HuH-7 (cell line): ENCODE results near the gene MUS81.

Experiments used
- DNase-seq: peaks from one replicate; pipeline ENCODE4 v3.0.0; 2011; ENCODE audit warnings: low spot score

The MUS81 gene

DNA sequence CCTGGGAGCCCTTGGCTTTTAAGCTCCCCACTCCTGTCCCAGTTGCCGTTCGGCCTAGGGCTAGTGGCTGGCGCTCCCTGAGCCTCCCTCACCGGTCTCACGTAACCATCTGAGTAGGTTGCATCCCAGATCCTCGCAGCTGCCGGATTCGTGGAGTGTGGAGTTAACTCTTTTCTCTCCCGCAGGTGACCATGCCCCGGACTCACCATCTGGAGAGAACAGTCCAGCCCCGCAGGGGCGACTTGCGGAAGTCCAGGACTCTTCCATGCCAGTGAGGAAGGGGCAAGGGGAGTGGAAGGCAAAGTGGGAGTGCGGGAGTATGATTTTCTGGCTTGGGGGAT, 902 bp downstream of the MUS81 start:
- DNase-seq: no peak

DNA sequence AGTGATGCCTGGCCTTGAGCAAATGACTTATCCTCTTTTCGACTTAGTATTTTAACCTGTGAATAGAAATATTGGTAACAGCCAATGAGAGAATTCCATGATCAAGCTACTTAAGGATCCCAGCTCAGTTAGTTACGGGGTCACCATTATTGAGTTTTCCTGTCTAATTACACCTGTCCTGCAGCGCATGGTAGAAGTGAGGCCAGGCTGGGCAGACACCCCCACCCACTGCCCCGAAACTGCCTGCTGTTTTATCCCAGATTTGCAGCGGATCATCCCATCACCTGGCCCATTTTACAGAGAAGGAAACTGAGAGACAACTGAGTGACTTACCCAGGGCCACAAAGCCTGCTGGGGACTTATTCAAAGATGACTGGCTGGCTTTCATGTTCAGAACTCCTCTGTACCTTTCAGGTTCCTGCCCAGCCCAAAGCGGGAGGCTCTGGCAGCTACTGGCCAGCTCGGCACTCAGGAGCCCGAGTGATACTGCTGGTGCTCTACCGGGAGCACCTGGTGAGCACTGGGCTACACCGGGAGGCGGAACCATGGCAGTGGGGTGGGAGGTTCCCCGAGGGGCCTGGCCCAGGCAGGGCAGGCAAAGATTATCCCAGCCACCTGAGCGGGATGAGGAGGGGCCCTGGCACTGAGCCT, 1.4 kb downstream of the MUS81 start:
- DNase-seq: no peak

DNA sequence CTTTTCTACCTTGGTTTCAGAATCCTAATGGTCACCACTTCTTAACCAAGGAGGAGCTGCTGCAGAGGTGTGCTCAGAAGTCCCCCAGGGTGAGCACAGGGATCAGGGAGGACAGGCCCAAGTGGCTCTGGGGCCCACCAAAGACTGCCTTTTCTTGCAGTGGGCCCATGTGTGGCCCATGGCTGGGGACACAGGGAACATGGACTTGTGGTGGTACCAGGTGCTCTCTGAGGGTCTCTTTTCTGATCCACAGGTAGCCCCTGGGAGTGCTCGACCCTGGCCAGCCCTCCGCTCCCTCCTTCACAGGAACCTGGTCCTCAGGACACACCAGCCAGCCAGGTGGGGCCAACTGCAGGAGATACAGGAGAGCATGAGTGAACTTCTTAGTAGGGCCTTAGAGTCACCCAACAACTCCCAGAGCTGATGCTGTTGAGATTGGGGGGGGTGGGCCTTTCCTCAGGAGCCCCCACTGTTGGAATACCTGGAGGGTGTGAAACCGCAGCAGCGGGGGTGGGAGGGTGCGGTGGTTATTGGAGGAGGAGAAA, 2.0 kb downstream of the MUS81 start:
- no peak for DNase-seq

DNA sequence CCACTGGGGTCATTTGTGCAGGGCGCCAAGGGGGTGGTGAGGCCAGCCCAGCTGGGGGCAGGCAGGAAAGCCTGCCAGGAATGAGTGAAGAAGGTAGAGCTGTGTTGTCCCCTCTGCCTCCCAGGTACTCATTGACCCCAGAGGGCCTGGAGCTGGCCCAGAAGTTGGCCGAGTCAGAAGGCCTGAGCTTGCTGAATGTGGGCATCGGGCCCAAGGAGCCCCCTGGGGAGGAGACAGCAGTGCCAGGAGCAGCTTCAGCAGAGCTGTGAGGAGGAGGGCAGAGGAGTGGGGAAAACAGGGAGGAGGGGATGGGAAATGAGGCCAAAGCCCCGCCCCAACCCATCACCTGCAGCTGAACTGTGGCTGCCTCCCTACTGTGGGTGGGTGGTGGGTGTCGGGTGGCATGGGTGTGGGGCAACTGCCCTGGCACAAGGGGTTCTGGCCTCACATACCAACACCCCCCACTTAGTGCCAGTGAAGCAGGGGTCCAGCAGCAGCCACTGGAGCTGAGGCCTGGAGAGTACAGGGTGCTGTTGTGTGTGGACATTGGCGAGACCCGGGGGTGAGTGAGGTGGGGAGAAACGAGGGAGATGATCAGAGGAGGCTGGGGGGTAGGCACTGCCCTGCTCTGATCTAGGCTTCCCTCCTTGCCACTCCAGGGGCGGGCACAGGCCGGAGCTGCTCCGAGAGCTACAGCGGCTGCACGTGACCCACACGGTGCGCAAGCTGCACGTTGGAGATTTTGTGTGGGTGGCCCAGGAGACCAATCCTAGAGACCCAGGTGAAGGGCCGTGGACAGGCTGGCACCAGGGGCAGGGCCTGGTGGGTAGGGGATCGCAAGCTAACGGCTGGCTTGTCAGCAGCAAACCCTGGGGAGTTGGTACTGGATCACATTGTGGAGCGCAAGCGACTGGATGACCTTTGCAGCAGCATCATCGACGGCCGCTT, 3.0 kb downstream of the MUS81 start:
- DNase-seq: no peak

DNA sequence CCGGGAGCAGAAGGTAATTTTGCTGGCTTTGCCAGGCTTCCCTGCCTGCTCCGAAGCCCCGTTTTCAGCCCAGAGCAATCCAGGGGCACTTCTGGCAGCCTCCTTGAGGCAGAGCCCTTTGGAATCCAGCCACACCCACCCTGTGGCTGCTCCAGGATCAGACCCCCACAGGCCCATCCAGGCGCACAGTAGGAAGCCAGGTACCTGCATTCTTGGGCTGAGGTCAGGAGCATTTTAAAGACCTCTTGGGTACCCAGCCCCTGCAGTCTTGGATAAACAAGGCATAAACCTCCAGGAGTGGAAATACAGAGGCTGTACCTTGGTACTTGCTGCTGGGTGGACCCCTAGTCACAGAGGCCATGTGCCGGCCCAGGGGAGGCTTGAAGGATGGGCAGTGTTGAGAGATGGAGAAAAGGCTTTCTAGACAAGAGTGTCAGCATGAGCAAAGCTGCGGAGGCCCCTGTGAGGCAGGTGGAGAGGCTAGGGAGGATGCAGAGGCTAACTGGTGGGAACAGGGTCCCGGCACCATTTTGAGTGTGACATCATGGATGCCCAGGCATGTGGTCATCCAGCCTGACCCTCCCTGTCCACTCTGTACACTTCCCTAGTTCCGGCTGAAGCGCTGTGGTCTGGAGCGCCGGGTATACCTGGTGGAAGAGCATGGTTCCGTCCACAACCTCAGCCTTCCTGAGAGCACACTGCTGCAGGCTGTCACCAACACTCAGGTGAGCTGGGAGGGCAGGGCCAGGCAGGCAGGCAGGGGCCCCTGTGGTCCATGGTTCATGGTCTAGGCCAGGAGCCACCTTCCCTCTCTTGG, 3.9 kb downstream of the MUS81 start:
- no peak for DNase-seq

DNA sequence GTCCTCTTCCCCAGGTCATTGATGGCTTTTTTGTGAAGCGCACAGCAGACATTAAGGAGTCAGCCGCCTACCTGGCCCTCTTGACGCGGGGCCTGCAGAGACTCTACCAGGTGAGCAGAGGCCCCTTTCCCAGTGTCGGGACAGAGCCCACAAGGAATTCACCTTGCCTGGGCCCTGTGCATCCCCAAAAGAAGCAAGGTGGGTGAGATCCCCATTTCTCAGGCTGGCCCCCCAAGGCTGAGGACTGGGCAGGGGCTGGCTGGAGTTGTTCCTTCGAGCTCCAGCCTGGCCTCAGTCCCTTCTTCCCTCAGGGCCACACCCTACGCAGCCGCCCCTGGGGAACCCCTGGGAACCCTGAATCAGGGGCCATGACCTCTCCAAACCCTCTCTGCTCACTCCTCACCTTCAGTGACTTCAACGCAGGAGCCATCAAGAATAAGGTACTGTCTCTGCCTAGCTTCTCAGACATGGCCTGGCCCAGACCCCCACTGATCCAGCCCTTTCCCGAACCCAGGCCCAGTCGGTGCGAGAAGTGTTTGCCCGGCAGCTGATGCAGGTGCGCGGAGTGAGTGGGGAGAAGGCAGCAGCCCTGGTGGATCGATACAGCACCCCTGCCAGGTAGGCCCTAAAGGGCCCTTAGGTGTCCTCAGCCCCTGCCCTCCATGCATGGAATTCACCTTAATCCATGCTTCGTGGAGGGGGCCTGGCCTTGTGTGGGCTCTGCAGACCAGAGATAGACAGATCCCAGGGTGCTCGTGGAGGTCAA, 4.7 kb downstream of the MUS81 start:
- no peak for DNase-seq

DNA sequence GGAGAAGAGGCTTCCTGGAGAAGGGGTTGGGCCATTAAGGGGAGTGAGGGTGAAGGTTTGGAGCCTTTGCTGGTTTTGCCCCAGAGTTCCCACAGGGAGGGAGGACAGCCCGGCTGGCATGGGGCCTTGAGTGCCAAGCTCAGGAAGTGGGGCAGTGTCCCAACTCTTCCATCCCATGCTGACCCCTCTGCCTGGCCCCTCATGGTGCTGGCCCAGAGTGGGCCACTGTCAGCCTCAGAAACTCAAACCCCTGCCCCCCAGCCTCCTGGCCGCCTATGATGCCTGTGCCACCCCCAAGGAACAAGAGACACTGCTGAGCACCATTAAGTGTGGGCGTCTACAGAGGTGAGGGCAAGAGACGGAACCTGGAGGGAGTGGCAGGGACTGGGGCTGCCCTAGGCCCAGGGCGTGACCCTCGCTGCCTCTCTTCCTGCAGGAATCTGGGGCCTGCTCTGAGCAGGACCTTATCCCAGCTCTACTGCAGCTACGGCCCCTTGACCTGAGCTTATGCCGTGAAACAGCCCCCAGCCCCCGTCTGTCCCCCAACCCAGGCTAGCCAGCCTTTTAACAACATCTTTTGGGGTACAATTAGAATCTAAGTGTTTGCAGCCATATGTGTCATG, 5.4 kb downstream of the MUS81 start:
- DNase-seq: no peak

DNA sequence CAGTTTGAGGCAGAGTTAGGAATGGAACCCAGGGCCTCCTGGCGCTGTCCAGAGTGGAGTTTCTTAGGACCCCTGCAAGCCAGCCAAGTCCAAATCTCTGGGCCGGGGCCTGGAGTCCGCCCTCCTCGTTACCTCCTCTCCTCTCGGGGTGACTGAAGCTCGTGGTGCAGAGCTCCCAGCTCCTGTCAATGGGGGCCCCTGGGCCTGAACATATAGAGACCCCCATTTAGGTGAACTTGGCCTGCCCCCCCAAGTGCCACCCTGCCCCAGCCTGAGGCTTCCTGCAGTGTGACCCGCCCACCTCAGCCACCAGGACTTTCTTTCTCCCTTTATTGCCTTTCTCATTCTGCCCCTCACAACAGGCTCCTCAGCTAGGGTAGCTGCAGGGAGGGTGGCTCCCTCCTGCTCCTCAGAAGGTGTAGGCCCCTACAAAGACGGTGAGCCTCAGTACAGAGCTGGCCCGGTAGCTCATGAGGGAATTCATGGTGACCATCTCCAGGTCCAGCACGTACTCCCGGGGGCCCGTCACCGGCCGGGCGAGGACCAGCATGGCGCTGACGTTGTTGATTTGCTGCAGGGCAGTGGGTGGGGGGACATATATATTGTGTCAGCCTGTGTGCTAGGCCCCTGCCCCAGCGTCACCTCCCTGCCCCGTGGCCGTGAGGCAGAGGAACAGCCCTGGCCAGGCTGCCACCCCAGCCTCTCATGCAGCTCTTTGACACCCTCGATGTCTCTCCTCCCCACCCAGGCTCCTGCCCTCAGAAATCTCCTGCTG, 6.5 kb downstream of the MUS81 start:
- DNase-seq: no peak

DNA sequence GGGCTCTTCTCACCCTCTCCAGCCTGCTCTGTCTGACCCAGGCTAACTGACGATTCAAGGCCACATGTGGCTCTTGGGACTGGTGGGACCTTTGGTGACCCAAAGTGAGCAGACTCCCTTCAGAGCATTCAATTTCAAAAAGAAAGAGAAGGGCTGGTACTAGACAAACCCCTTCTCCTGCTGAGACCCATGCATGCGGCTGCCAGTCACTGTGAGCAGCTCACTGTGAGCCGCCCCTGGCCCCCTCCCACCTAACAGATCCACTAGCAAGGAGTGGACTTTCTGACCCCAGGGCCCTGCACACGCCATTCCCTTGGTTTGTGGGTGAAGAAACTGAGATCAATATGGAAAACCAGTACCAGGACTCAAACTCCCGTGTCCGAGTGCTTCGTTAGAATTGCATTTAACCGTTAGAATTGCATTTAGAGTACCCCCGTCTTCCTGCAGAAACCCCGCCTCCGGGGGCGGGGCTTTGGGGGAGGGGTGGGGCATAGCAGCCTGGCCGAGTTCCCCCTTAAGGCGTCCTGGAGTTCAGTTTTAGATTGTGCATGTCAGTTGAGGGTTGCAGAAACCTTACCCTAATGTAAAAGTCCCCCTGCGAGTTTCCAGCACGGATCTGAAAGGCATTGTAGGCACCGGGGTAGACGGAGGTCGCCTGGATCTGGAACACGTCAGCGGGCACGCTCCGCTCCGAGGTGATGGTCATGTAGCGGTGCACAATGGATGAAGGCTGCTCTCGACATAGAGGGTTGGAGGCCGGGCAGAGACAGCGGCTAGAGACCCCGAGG, 7.2 kb downstream of the MUS81 start:
- DNase-seq: no peak

DNA sequence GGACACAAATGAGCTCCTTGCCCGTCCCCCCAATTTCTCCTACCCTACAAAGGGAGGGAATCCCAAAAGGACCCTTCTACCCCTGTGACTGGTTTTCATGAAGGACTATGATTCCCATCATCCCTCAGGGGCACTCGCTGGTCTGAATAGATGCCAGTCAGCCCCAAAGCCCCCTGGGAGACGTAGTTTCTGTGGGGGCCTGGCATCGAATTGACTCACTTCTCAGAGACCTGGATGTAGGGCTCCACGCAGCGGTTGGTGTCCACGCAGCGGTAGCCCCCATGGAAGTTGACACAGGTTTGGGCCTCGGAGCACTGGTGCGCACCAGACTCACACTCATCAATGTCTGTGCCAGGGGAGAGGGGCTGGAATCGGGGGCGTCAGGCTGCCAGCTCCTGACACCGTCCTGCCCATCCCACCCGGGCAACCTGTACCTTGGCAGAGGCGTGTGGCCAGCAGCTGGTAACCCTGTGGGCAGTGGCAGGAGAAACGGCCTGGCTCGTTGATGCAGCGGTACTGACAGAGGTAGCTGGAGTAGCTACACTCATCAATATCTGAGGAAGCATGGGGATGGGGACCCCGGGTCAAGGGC, 7.9 kb downstream of the MUS81 start:
- no peak for DNase-seq

DNA sequence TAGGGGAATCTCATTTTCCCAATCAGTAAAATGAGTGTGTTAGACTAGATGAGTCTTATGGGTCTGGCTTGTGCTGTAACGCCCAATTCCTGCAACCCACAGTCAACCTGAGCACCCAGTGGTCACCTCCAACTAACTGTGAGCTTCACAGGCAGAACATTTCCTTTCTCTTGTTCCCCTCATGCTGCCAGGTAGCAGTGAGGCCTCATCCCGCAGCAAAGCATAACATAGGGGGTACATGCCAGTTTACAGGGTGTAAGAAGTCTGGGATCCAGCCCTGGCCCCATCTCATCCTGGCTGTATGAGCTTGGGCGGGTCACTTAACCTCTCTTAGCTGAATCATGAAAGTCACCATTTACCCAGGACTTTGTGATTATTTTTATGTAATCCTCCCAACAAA, 8.7 kb downstream of the MUS81 start:
- DNase-seq: no peak

DNA sequence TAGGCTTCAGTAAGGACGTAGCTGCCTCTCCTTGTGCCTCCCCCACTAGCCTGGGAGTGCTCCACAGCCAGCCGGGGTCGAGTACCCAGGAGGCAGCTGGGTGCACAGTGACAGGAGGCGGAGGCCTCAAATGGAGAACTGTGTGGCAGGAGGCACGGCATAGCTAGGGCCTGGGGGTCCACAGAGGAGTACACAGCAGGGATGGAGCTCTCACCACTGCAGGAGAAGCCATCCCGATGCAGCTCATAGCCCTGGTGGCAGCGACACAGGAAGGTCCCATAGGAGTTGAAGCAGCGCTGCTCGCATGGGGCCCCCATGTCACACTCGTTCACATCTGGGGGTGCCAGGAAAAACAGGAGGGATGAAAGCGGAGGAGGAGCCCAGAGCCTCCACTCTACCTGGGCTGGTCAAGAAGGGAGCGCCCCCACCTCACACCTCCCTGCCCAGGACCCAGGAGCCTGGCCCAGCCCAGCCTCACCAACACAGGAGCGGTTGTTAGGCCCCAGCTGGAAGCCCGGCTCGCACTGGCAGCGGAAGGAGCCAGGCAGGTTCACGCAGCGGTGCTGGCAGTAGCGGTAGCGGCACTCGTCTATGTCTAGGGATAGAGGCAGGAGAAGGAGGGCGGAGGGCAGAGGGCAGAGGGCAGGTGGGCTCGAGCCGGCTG, 9.5 kb downstream of the MUS81 start:
- no peak for DNase-seq

DNA sequence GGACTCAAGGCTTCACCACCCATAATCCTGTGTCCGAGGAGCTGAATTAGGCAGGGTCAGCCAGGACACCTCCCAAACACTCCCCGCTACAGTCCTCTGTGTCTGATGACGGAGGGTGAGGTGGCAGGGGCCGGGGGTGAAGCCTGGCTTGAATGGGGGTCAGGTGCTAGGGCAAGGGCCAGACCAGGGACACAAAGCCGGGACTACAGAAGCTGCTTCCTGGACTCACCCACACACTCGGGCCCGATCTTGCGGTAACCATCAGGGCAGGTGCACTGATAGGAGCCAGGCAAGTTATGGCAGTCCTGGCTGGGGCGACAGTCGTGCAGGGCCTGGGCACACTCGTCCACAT, 10.1 kb downstream of the MUS81 start:
- DNase-seq: no peak

DNA sequence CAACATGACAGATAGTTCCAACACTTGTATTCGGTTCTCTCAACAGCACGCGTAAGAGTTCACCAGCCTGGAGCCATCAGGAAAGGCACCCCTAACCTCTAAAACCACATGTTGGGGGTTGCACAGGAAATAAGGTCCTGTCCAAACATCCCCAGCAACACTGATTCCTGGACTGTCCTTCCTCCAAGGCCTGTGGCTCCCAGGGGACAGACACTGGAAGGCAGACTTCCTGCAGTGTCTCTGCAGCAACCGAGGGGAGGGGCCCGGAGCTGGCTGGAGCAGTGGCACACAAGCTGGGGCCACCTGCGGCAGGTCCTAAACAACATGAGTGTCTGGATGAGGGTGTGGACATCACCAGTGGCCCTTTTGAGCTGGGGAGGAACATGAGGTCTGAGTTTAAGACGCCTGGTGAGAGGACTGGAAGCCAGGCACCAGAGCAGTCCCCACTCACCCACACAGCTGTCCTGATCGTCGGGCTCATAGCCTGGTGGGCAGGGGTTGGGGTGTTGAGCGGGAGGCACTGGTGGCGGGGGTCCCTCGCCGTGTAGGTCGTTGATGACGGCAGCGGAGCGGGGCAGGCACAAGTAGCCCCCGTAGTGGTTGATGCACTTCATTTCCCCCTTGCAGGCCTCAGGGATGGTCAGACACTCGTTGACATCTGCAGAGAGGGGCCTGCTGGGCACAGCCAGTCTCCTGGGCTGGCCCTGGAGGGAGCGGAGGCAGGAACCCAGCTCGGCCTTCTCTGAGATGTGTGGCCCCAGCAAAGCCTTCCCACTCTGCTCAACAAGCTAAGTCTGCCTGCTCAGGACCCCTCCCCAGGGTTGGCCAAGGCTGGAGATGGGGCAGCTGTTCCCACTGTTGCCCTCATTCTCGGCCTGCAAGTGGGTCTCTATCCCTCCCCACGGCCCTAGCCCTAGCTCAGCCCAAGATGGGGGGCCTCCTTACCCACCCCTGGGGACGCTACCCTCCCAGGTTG, 10.8 kb downstream of the MUS81 start:
- no peak for DNase-seq

DNA sequence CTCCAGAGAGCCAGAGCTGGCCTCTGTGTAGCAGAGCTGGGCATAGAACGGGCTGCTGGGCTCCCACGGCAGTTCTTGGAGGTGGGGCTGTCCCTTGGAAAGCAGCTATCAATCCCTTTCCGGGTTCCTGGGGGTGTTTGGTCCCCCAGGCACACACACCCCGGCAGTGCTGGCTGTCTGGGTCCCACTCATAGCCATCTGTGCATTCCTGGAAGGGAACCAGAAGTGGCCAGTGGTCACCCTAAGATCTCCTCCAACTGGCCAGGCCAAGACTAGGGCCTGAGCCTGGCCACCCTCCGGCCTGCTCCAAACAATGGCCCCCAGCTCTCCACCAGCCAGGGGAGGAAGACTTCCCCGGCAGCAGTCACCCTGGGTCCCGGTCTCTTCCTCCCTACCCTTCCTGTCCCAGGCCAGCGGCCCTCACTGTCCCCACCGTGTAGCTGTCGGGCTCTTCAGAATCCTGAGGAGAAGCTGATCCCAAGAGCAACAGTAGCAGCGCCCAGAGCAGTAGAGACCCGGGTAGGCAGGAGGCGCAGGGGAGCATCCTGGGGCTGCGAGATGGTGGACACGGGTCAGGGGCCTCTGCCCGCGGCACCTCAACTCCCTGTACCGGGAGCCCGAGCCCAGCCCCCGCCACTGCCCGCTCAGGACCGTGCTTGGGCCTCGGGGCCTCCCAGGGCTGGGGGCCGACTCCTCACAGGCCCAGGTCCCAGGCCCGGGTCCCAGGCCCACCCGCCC, 11.7 kb downstream of the MUS81 start:
- DNase-seq: peak; percentile 58

DNA sequence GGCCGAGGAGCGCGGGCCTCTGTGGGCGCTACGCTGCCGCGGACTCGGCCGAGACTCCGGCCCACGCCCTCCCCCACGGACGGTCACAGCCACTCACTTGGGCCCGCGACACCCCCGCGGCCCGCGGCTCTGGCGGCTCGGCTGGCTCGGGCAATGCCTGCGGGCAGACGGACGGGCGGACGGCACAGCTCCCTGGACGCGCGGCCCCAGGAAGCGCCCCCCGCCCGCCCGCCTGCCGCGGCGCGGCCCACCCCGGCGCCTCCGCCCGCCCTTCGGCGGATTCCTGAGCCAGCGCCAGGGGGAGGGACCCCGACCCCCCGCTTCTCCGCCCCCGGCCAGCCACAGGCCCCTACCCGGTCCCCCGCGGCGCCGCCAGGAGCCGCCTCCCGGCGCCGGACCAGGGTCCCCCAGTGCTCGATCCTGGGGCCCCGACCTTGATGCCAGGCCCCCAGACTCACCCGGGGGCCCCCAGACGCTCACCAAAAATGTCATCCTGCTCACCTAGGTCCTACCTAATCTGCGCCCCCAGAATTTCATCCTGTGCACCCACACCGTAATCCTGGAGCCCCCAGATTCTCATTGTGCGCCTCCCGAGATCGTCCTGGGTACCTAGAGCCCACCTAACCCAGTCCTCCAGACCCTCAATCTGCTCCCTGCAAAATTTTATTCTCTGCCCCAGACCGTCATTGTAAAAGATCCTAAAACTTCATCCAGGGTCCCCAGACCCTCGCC, 12.5 kb downstream of the MUS81 start, which contains the start of gene EFEMP2:
Gene EFEMP2 (minus strand): TSS at position 215 of the 732 bp plus-strand sequence. CDS start 446 bp downstream, outside the sequence.
- no peak for DNase-seq
